Transverse colon (tissue), 4 donors: Measurements from ENCODE around the gene FAM43B.

Experiments
- EP300 ChIP-seq: sonication (generic); formaldehyde crosslinking; IDR thresholded peaks from one replicate; pipeline ENCODE4 v1.6.1; 2017; ENCODE audit warnings: antibody characterized with exemption, low read depth
- POLR2A ChIP-seq: fragments of 450-650 bp; IDR thresholded peaks from one replicate; pipeline ENCODE4 v1.6.1; 2016; ENCODE audit warnings: antibody characterized with exemption, mild to moderate bottlenecking, moderate library complexity
- POLR2AphosphoS5 ChIP-seq, 3 donors: sonication (generic); formaldehyde crosslinking; IDR thresholded peaks; one replicate each; pipeline ENCODE4 v1.6.1; 2016; ENCODE audit warnings: antibody characterized with exemption in 3 of 3
- TF ChIP-seq, protein P1 (sequence below), 5 experiments: fragments of 200-600 bp in 3 of 5; fragments of 450-650 bp in 2 of 5; sonication (generic) in 3 of 5; IDR thresholded peaks; 1 replicate in 2 of 5; 2 replicates in 3 of 5; pipeline ENCODE4 v1.5.1; 2016 to 2017; ENCODE audit warnings: antibody characterized with exemption in 5 of 5, inconsistent platforms in 3 of 5, mild to moderate bottlenecking in 2 of 5, moderate library complexity in 1 of 5

DNA sequence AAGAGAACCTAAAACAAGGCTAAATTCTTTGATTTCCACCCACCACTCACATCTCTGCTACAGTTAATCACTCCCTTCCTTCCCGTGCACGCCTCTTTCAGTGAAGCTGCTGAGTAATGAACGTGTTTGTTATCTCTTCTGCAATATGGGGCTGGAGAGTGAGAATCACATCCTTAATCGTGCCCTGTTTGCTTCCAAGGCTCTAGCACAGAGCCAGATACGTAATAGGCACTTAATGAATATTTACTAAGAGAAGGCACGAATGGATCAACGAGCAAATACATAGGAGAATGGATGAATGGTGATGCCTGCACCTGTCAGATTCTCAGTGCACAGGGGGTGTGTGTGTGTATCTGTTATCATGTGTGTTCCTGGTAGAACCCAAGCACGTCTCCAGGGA is 22.1 kb upstream of the FAM43B start:
- no peak for TF ChIP-seq POLR2AphosphoS5 (IDR thresholded peaks at IDR 0.05)
- TF ChIP-seq POLR2A: no peak
- TF ChIP-seq EP300: no peak
- TF ChIP-seq, protein P1, sequence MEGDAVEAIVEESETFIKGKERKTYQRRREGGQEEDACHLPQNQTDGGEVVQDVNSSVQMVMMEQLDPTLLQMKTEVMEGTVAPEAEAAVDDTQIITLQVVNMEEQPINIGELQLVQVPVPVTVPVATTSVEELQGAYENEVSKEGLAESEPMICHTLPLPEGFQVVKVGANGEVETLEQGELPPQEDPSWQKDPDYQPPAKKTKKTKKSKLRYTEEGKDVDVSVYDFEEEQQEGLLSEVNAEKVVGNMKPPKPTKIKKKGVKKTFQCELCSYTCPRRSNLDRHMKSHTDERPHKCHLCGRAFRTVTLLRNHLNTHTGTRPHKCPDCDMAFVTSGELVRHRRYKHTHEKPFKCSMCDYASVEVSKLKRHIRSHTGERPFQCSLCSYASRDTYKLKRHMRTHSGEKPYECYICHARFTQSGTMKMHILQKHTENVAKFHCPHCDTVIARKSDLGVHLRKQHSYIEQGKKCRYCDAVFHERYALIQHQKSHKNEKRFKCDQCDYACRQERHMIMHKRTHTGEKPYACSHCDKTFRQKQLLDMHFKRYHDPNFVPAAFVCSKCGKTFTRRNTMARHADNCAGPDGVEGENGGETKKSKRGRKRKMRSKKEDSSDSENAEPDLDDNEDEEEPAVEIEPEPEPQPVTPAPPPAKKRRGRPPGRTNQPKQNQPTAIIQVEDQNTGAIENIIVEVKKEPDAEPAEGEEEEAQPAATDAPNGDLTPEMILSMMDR (IDR thresholded peaks at IDR 0.05): no peak
